Tongue (tissue), 2 donors: Measurements from ENCODE around the gene FDX1. TPM values are rescaled to one million over a fixed set of nuclear protein-coding genes. Genes with fewer than 3 reads are reported as not detected.

Experiments used
- DNase-seq: peaks from one replicate; pipeline ENCODE4 v3.0.0-alpha.2; 2015
- total RNA-seq: library from RNA; depleted of rRNA; stranded (reverse); fragments of >200 nt; gene quantifications from one replicate; pipeline ENCODE4 v1.2.3, GENCODE V29; 2014

FDX1 gene
- total RNA-seq, 1 donor from 2014 or later, result 15.1 TPM

DNA sequence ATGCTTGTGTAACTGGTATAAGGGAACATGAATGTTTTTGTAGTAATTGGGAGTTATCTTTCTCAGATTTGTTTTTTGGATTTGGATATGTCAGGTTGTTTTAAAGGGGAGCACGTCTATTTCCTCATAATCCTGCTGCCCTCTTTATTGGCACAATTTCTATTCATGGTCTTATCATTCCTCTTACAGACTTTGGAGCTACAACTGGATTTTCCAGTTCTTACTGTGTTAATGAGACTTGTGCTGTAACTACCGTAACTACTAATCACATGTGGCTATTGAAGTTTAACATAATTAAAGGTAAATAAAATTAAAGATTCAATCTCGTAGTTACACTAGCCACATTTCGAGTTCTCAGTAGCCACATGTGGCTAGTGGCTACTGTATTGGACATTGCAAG is 1.9 kb downstream of the FDX1 start:
- DNase-seq, result peak; percentile 3

- DNase-seq, result peak; percentile 15
Observed at GRCh38 chr11:110432713-110433392, 3.1 kb downstream of the FDX1 start.

DNA sequence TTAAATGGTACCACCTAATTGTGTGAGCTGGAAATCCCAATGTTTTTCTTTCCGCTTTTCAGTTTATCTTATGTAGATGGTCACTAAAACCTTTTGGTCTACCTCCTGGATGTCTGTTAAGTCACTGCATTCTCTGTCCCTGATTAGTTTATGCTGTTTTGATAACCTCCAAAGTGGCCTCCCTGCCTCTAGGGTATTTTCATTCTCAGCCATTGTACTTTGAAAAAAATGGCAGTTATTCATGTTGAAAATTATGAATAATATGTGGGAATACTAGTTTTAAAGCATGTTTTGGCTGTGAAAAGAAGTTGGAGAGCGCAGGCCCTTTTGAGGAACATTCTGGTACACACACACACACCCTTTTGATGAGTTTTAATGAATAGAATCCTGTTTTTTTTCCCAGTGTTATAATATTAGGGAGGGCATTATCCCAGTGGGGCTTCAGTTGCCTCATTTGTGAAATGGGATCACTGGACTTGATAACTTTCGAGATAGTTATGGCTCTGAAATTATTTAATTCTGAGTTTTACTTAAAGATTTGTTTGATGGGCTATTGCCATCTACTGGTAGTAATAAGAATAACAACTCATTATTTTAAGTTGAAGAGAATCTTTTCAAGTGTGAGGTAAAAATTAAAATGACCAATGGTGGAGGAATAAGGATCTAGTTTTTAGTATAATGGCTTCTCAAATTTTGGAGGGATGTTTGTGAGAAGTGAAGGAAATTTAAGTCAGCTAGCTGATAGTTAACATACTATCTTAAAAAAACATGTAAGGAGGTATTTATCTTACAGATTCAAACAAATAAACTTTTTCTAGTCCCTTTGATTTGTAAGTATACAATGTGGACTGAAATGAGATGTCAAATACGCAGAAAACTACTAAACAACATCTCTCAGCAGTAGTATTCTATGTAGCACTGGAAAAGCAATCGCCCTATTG is 3.9 kb downstream of the FDX1 start:
- peak; percentile 61 for DNase-seq

DNA sequence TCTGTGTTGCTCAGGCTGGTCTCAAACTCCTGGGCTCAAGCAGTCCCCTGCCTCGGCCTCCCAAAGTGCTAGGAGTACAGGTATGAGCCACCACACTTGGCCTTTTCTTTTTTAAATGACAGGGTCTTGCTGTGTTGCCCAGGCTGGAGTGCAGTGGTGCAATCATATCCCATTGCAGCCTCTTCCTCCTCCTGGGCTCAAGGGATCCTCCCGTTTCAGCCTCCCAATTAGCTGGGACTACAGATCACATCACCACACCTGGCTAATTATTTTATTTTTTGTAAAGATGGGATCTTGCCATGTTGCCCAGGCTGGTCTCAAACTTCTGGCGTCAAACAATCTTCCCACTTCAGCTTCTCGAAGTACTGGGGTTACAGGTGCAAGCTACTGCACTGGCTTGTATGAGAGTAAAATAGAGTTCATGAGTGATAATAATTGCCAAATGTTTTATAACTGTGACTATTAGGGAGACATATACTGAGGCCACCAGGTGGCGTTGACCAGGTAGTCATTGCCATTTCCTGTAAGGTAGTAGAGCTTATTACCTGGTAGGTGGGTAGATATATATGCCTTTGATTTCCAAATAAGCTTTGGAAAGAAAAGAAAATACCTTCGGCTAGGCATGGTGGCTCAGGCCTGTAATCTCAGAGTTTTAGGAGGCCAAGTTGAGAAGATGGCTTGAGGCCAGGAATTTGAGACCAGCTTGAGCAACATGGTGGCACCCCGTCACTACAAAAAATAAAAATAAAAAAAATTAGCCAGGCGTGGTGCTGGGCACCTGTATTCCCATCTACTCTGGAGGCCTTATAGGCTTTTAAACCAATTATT is 5.4 kb downstream of the FDX1 start:
- no peak for DNase-seq

DNA sequence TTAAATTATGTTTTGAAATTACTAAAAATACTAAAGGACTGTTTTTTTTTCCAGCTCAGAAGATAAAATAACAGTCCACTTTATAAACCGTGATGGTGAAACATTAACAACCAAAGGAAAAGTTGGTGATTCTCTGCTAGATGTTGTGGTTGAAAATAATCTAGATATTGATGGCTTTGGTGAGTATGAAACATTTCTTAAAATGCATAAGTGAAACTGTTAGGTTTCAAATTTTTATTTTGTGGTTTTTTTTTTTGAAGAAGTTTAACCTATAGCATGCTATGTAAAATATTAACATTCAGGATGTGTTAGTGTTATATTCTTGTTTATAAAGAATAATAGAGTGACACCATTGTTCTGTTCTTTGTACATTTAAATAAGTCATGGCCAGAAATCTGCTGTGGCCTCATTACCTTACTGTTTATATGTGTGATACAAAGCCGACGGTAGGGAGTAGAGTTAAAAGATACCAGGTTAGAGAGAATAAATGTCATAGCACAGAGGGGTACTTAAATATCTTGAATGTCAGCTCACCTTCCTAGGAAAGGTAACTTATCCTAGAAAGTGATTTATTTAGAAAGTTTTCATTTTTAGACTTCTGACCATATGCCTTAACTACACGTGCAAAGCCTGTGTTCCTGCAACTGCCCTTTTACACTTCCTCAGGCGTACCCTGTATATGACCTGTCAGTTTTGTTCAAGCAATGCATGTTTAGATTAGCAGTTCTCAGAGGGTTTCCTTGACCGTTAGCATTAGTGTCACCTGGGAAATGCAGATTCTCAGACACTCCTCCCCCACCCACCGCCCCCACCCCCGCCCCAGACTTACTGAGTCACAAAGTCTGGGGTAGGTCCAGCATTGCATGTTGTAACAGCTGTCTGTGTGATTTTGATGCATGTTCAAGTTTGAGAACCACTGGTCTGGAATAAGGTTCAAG is 6.3 kb downstream of the FDX1 start:
- peak; percentile 4 for DNase-seq

GRCh38 chr11:110438017-110438416 is 8.3 kb downstream of the FDX1 start:
- DNase-seq, result peak; percentile 11

DNA sequence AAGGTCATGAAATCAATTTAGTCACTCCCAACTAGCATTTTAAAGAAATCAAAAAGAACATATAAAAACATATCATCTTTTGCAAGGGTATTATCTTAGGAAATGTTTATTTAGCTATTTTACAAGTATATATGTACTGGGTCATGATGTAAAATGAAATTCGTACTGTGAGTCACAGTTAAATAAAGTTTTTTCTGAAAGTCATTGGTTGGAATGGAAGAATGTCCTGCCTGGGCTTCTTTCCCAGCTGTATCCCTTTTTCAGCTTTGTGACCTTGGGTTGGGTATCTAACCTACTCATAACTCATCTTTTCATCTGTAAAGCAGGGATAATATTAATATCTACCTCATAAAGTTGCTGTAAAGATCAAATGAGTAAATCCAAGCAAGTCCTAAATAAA is 15.7 kb downstream of the FDX1 start:
- no peak for DNase-seq

GRCh38 chr11:110446061-110446460 is 16.3 kb downstream of the FDX1 start:
- no peak for DNase-seq

GRCh38 chr11:110446594-110446993 is 16.8 kb downstream of the FDX1 start:
- DNase-seq, result no peak

DNA sequence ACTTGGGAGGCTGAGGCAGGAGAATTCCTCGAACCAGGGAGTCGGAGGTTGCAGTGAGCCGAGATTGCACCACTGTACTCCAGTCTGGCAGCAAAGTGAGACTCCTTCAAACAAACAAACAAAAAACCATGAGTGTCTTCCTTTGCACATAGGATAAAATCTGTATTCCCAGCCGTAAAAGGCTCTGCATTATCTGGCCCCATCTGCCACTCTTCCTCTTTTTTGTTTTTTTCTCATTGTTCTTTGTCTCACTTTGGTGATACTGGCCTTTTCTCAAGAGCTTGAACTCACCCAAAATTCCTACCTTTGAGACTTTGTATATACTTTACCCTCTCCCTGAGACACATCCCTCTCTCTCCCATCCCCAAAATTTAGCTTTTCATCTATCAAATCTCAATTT is 17.6 kb downstream of the FDX1 start:
- DNase-seq, result no peak

- DNase-seq, result peak; percentile 45
Observed at GRCh38 chr11:110447897-110448745, 18.4 kb downstream of the FDX1 start.

GRCh38 chr11:110450246-110450645 is 20.5 kb downstream of the FDX1 start:
- no peak for DNase-seq

DNA sequence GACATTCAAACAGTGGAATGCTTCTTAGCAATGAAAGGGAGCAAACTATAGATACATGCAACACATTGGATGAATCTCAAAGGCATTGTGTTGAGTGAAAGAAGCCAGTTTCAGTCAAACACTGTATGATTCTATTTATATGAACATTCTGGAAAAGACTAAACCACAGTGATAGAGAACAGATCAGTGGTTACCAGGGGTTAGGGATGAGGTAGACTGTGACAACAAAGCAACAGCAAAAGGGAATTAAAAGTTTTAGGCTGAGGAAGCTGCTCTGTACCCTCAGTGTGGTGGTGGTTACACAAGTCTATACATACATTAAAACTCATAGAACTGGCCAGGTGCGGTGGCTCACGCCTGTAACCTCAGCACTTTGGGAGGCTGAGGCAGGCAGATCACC is 23.0 kb downstream of the FDX1 start:
- no peak for DNase-seq

GRCh38 chr11:110453684-110454354 is 24.1 kb downstream of the FDX1 start:
- DNase-seq, result no peak

- DNase-seq, result no peak
Observed at GRCh38 chr11:110454609-110455008, 24.9 kb downstream of the FDX1 start.

GRCh38 chr11:110455718-110456117 is 26.0 kb downstream of the FDX1 start:
- no peak for DNase-seq

- peak; percentile 75 for DNase-seq
Observed at GRCh38 chr11:110463153-110463552, 33.4 kb downstream of the FDX1 start.

GRCh38 chr11:110465231-110465630 is 35.5 kb downstream of the FDX1 start:
- no peak for DNase-seq

DNA sequence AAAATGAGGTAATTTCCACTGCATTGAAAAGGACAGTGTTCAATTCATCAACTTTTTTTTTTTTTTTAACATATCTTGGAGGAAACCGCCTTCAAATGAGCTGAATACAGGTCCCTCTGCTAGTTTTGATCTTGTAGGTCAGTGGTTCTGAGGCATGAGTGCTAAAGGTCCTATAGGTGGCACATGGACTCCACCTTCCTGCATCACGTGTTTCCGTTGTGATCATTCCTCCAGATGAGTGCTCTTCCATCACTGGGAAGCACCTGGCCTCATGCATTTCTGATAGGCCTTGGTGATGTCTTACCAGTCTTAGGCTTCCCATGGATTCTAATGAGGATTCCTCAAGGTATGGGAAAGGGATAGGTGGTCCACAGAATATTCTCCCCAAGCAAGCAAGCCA is 37.8 kb downstream of the FDX1 start:
- DNase-seq, result no peak

- no peak for DNase-seq
Observed at GRCh38 chr11:110468121-110468520, 38.4 kb downstream of the FDX1 start.
